Mesodermal cell (in vitro differentiated cells): ENCODE data around the gene KCNAB2.

Source experiments
- H3K27ac ChIP-seq: 2 replicates; pipeline ENCODE4 v1.7.0; 2013; ENCODE audit warnings: mild to moderate bottlenecking, low read depth, low read length, moderate library complexity; ENCODE audit not compliant: severe bottlenecking
- H3K36me3 ChIP-seq: 2 replicates; pipeline ENCODE4 v1.7.1; 2013; ENCODE audit warnings: mild to moderate bottlenecking, low read length, moderate library complexity; ENCODE audit not compliant: control insufficient read depth, insufficient read depth
- H3K4me1 ChIP-seq: one replicate; pipeline ENCODE4 v1.7.1; 2013; ENCODE audit warnings: mild to moderate bottlenecking, low read length; ENCODE audit not compliant: insufficient read depth, control insufficient read depth, poor library complexity, severe bottlenecking
- H3K4me3 ChIP-seq: 2 replicates; pipeline ENCODE4 v1.7.0; 2013; ENCODE audit warnings: low read length, control low read depth, mild to moderate bottlenecking; ENCODE audit not compliant: insufficient read depth, poor library complexity, severe bottlenecking; ENCODE audit errors: extremely low read depth
- H3K9me3 ChIP-seq: 2 replicates; pipeline ENCODE4 v1.7.1; 2013; ENCODE audit warnings: mild to moderate bottlenecking, low read length, moderate library complexity; ENCODE audit not compliant: control insufficient read depth
- WGBS, 2 experiments: methylation state at CpG; one replicate each; pipeline ENCODE4 v1.1.5; 2013; ENCODE audit warnings: missing lambda C conversion rate in 2 of 2; ENCODE audit not compliant: insufficient coverage in 2 of 2; 5-methylcytosine and 5-hydroxymethylcytosine counted together

The KCNAB2 gene

GRCh38 chr1:6142036-6142621 lies 96.4 kb downstream of the KCNAB2 start:
- H3K4me1 ChIP-seq: no peaks in the 10 kb centered on the region
- H3K27ac ChIP-seq: no peak overlapping the region
- WGBS, 2 experiments: 93 to 96% methylated on average over 31 to 33 of the region's 33 CpGs
- H3K9me3 ChIP-seq: no peaks in the 10 kb centered on the region
- no peaks in the 10 kb centered on the region for H3K36me3 ChIP-seq
- H3K4me3 ChIP-seq: no peak overlapping the region

- no peaks in the 10 kb centered on the region for H3K4me1 ChIP-seq
- no peak overlapping the region for H3K4me3 ChIP-seq
- 92 to 95% methylated on average over 4 of the region's 4 CpGs for WGBS, 2 experiments
- H3K27ac ChIP-seq: no peak overlapping the region
- H3K9me3 ChIP-seq: no peaks in the 10 kb centered on the region
- H3K36me3 ChIP-seq: no peaks in the 10 kb centered on the region
These were observed 97.0 kb downstream of the KCNAB2 start for GRCh38 chr1:6142734-6143133.

DNA sequence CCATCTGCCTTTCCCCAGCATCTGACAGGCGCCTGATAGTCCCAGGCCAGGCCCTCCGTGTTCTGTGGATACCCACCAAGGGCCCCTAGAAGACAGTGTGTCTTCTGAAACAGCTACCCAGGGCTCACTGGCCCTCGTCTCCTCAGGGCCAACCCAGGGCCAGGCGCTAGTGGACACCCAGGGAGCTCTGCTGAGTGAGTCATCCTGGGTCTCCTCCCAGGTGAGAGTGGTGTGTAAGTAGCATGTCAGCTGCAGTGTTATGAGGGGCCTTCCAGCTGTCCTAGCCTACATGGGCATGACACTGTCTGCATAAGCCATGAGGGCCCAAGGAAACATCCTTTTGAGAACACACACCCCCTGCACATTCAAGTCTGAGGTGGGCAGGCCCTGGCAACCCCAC lies 97.7 kb downstream of the KCNAB2 start:
- no peaks in the 10 kb centered on the region for H3K4me1 ChIP-seq
- H3K4me3 ChIP-seq: no peak overlapping the region
- no peak overlapping the region for H3K27ac ChIP-seq
- no peaks in the 10 kb centered on the region for H3K9me3 ChIP-seq
- H3K36me3 ChIP-seq: no peaks in the 10 kb centered on the region
- WGBS, 2 experiments: 86 to 90% methylated on average over 3 to 4 of the region's 4 CpGs

GRCh38 chr1:6144175-6144574 lies 98.5 kb downstream of the KCNAB2 start:
- Histone ChIP-seq H3K9me3 (peaks cover under 1% of the 10 kb centered on the region), H3K4me3 (no peak overlapping the region), H3K36me3 (no peaks in the 10 kb centered on the region), H3K27ac (no peak overlapping the region), H3K4me1 (no peaks in the 10 kb centered on the region)
- WGBS, 2 experiments: 80 to 88% methylated on average over 5 to 6 of the region's 7 CpGs

DNA sequence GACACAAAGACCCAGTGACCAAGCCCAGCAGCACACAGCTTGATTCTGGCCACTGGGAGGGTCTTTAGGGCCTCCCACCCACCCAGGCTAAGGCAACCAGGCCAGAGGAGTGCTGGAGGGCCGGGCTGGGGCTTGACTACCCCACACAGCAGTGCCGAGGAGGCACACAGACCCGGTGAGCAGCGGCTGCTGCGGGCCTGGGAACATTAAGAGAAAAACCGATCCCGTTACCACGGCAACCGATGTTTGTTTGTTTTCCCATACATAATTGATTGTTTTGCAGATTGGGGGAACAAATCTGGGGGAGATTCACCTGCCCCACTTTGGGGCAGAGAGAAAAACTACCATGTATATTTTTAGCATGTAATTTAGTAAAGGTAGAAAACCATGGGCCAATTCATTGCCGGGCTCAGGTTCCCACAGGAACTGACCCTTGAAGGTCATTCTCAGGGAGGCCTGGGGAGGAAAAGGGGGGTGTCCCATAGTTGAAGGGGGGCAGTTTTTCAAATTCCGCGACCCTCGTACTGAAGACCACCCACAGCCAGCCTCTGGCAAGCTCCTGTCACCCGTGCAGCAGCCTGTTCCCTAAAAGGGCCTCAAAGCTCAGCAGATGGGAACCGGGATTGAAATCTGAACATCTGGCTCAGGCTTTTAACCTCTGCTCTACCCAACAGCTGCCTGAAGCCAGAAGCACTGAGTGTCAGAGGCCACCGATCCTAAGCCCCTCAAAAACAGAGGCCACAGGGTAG lies 99.1 kb downstream of the KCNAB2 start:
- Histone ChIP-seq H3K9me3 (peaks cover 5% of the 10 kb centered on the region), H3K36me3 (no peaks in the 10 kb centered on the region), H3K4me3 (no peak overlapping the region), H3K4me1 (no peaks in the 10 kb centered on the region), H3K27ac (no peak overlapping the region)
- WGBS, 2 experiments: 61 to 72% methylated on average over 14 to 16 of the region's 16 CpGs

DNA sequence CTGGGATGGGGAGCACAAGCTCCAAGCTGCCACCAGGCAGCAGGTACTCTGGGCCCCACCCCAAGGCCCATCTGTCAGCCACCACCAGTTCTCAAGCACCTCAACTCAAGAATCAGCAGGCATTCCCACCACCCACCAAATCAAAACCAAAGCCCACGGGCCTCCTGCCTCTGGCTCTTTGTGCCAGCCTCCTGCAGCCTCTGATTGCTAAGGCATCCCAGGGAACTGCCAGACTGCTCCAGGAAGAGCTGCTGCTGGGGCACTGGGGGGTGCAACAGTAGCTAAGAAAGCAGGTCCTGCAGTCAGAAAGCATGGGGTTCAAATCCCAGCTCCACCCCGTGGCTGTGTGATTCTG lies 99.7 kb downstream of the KCNAB2 start:
- no peak overlapping the region for H3K4me3 ChIP-seq
- 80 to 88% methylated on average over 2 of the region's 2 CpGs for WGBS, 2 experiments
- no peak overlapping the region for H3K27ac ChIP-seq
- H3K9me3 ChIP-seq: peaks cover 5% of the 10 kb centered on the region
- no peaks in the 10 kb centered on the region for H3K36me3 ChIP-seq
- H3K4me1 ChIP-seq: no peaks in the 10 kb centered on the region

DNA sequence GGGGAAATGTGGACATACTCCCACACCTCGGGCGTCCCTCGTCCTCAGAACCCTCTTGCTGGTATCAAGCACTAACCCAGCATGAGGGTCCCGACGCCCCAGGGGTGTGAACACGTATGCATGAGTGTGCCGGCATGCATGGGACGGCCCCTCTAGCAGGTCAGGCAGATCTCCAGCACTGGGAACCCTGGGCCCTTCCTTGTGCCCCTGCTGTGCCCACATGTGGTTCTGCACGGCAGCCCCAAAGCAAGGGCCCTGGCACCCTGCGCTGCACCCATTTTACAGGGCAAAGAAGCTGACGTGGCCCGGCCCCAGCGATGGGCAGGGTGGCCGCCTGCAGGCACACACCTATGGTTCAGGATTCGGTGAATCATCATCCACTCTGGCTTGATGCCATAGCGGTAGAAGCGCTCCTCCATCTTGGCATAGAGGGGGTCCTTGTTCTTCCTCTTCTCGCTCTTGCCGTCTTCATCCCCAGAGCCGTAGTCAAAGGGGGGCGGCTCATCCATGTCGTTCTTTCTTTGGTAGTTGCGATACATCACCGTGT lies 100.2 kb downstream of the KCNAB2 start:
- Histone ChIP-seq H3K4me1 (no peaks in the 10 kb centered on the region), H3K9me3 (peaks cover 5% of the 10 kb centered on the region), H3K4me3 (no peak overlapping the region), H3K27ac (no peak overlapping the region), H3K36me3 (no peaks in the 10 kb centered on the region)
- WGBS, 2 experiments: 92 to 95% methylated on average over 23 to 24 of the region's 24 CpGs

- Histone ChIP-seq H3K4me1 (no peaks in the 10 kb centered on the region), H3K4me3 (peak overlapping the region; percentile 11), H3K9me3 (peaks cover 5% of the 10 kb centered on the region), H3K27ac (no peak overlapping the region), H3K36me3 (no peaks in the 10 kb centered on the region)
- WGBS, 2 experiments: 4 to 11% methylated on average over 13 to 15 of the region's 53 CpGs
These were observed 103.0 kb downstream of the KCNAB2 start for GRCh38 chr1:6148497-6149241.

DNA sequence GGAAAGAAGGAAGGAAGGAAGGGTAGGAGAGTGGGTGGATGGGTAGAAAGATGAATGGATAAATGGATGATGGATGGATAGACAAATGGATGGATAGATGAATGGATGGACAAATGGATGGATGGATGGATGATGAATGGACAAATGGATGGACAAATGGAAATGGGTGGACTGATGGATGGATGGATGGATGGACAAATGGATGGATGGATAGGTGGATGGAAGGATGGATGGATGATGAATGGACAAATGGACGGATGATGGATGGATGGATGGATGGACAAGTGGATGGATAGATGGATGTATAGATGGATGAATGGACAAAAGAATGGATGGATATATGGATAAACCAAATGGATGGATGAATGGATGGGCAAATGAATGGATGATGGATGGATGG lies 103.9 kb downstream of the KCNAB2 start:
- no peaks in the 10 kb centered on the region for H3K36me3 ChIP-seq
- H3K27ac ChIP-seq: no peak overlapping the region
- 71 to 97% methylated on average over 1 of the region's 1 CpG for WGBS, 2 experiments
- peaks cover 5% of the 10 kb centered on the region for H3K9me3 ChIP-seq
- H3K4me1 ChIP-seq: no peaks in the 10 kb centered on the region
- H3K4me3 ChIP-seq: no peak overlapping the region

DNA sequence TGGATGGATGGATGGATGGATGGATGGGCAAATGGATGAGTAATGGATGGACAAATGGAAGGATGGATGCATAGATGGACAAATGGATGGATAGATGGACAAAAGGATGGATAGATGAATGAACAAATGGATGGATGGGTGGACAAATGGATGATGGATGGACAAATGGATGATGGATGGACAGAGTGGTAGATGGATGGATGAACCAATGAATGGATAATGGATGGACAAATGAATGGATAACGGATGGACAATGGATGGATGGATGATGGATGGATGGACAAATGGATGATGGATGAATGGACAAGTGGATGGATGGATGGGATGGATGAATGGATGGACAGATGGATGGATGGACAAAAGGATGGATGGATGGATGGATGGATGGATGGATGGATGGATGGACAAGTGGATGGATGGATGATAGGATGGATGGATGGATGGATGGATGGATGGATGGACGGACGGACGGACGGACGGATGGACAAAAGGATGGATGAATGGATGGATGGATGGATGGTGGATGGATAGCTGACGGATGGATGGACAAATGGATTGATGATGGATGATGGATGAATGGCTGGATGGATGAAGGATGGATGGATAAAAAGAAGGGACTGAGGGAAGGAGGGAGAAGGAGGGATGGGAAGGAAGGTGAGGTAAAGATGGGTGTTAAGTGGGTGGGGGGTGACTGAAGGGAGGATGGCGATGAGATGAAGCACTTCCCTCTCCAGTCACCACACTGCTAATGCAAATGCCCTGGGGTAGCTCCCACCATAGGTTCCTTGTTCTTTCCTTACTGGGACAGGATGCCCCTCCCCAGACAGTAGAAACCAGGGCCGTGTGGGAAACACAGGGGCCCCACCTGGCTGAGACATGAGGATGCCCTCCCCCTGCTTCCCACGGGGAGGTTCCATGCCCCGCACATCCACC lies 104.6 kb downstream of the KCNAB2 start:
- Histone ChIP-seq H3K9me3 (peaks cover 5% of the 10 kb centered on the region), H3K4me1 (no peaks in the 10 kb centered on the region), H3K36me3 (no peaks in the 10 kb centered on the region), H3K4me3 (no peak overlapping the region), H3K27ac (no peak overlapping the region)
- 86 to 95% methylated on average over 9 to 10 of the region's 11 CpGs for WGBS, 2 experiments
